Measurements from ENCODE around the gene DHPS. TPM values are rescaled to one million over a fixed set of nuclear protein-coding genes. Genes with fewer than 3 reads are reported as not detected.
"Not testable (repeated sequence)": the region's sequence is repeated elsewhere in the genome, so short reads cannot be mapped to it uniquely, and the experiment has no call there.

Gene DHPS
- 10 to 100 TPM; 45.5 to 51.3 TPM for polyA plus RNA-seq

DNA sequence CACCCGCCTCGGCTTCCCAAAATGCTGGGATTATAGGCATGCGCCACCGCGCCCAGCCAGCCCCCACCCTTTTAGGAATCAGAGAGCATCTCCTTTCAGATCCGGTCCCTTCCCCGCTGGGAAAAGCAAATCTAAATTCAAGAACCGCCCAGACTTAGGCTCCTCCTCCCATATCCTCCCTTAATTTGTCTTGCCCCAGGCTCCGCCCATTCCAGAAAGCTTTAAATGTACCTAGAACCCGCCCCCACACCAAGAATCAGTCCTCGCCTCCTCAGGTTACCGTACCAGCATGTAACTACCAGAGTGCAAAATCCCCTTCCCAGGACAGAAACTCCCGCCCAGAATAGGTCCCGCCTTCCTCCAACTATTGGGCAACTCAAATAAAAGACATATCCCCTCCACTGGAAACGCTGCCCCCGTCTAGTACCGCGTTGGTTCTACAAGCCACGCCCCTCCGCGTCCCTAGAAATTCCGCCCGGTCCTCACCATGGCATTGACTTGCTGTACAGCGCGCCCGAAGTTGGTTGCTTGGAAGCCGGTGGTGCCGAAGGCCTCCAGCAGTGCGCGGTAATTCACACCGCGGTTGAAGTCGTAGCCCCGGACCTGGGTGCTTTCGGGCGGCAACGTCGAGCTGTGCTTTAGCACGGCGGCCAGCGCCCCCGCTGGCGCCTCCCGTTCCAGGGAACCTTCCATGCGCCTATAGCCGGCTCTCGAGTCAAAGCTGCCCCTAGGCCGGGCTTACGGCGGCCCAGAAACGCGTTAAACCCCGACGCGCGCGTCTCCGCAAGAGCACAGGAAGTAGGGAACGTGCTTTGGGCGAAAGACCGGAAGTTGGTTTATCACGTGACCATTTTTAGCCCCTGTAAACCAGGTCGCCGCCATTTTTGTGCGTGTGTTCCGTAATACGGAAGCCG is at the start of gene DHPS:
DHPS (minus strand) TSS at position 807 of the 914 bp plus-strand sequence; CDS start at position 693, 114 bp downstream.
- Histone ChIP-seq H3K27ac (ENCODE audit: low read depth in 2 of 2, low read length in 1 of 2) (peak within 1 kb of the TSS; percentile 99 to 100), H3K9me3 (ENCODE audit: control insufficient read depth in 2 of 2, insufficient read depth in 1 of 2, low read depth in 1 of 2, low read length in 1 of 2) (no peaks in the 10 kb centered on the region), H3K27me3 (ENCODE audit: control insufficient read depth in 1 of 2, insufficient read depth in 2 of 2, low read length in 2 of 2) (no peaks in the 10 kb centered on the region), H3K36me3 (ENCODE audit: control insufficient read depth in 2 of 2, insufficient read depth in 2 of 2, low read length in 1 of 2) (peaks cover 11 to 20% of the 10 kb centered on the region in 2 donors), H3K4me3 (ENCODE audit: low read depth in 1 of 2, low read length in 2 of 2) (peak within 1 kb of the TSS; percentile 87 to 92), H3K4me1 (ENCODE audit: control insufficient read depth in 2 of 2, insufficient read depth in 2 of 2, low read length in 1 of 2) (peaks cover 0 to 5% of the 10 kb centered on the region in 2 donors)
- WGBS, 2 donors, result 0% methylated on average over 68 of the region's 68 CpGs

- Histone ChIP-seq H3K36me3 (ENCODE audit: control insufficient read depth in 2 of 2, insufficient read depth in 2 of 2, low read length in 1 of 2) (peaks cover 8 to 28% of the 10 kb centered on the region in 2 donors), H3K4me1 (ENCODE audit: control insufficient read depth in 2 of 2, insufficient read depth in 2 of 2, low read length in 1 of 2) (peaks cover 2 to 8% of the 10 kb centered on the region in 2 donors), H3K27ac (ENCODE audit: low read depth in 2 of 2, low read length in 1 of 2) (no peak overlapping the region), H3K27me3 (ENCODE audit: control insufficient read depth in 1 of 2, insufficient read depth in 2 of 2, low read length in 2 of 2) (no peaks in the 10 kb centered on the region), H3K9me3 (ENCODE audit: control insufficient read depth in 2 of 2, insufficient read depth in 1 of 2, low read depth in 1 of 2, low read length in 1 of 2) (no peaks in the 10 kb centered on the region), H3K4me3 (ENCODE audit: low read depth in 1 of 2, low read length in 2 of 2) (no peak overlapping the region)
- WGBS, 2 donors, result 90 to 93% methylated on average over 24 of the region's 24 CpGs
Measured at GRCh38 chr19:12731337-12731736, 49.7 kb upstream of the DHPS start.

- Histone ChIP-seq H3K27me3 (ENCODE audit: control insufficient read depth in 1 of 2, insufficient read depth in 2 of 2, low read length in 2 of 2) (no peaks in the 10 kb centered on the region), H3K4me1 (ENCODE audit: control insufficient read depth in 2 of 2, insufficient read depth in 2 of 2, low read length in 1 of 2) (peaks cover 2 to 8% of the 10 kb centered on the region in 2 donors), H3K9me3 (ENCODE audit: control insufficient read depth in 2 of 2, insufficient read depth in 1 of 2, low read depth in 1 of 2, low read length in 1 of 2) (no peaks in the 10 kb centered on the region), H3K4me3 (ENCODE audit: low read depth in 1 of 2, low read length in 2 of 2) (no peak overlapping the region), H3K36me3 (ENCODE audit: control insufficient read depth in 2 of 2, insufficient read depth in 2 of 2, low read length in 1 of 2) (peaks cover 8 to 28% of the 10 kb centered on the region in 2 donors), H3K27ac (ENCODE audit: low read depth in 2 of 2, low read length in 1 of 2) (no peak overlapping the region)
- WGBS, 2 donors, result 73% methylated on average over 3 of the region's 3 CpGs
Measured at GRCh38 chr19:12730064-12730463, 48.4 kb upstream of the DHPS start.

- Histone ChIP-seq H3K27ac (ENCODE audit: low read depth in 2 of 2, low read length in 1 of 2) (no peak overlapping the region), H3K4me1 (ENCODE audit: control insufficient read depth in 2 of 2, insufficient read depth in 2 of 2, low read length in 1 of 2) (peaks cover 2 to 8% of the 10 kb centered on the region in 2 donors), H3K4me3 (ENCODE audit: low read depth in 1 of 2, low read length in 2 of 2) (no peak overlapping the region), H3K36me3 (ENCODE audit: control insufficient read depth in 2 of 2, insufficient read depth in 2 of 2, low read length in 1 of 2) (peaks cover 8 to 28% of the 10 kb centered on the region in 2 donors), H3K9me3 (ENCODE audit: control insufficient read depth in 2 of 2, insufficient read depth in 1 of 2, low read depth in 1 of 2, low read length in 1 of 2) (no peaks in the 10 kb centered on the region), H3K27me3 (ENCODE audit: control insufficient read depth in 1 of 2, insufficient read depth in 2 of 2, low read length in 2 of 2) (no peaks in the 10 kb centered on the region)
- 90 to 94% methylated on average over 9 of the region's 9 CpGs for WGBS, 2 donors
Measured at GRCh38 chr19:12727745-12728433, 46.2 kb upstream of the DHPS start.

GRCh38 chr19:12726988-12727316 is 45.3 kb upstream of the DHPS start:
- no peaks in the 10 kb centered on the region for H3K27me3 ChIP-seq (ENCODE audit: control insufficient read depth in 1 of 2, insufficient read depth in 2 of 2, low read length in 2 of 2)
- no peak overlapping the region for H3K4me3 ChIP-seq (ENCODE audit: low read depth in 1 of 2, low read length in 2 of 2)
- peaks cover 2 to 4% of the 10 kb centered on the region in 2 donors for H3K4me1 ChIP-seq (ENCODE audit: control insufficient read depth in 2 of 2, insufficient read depth in 2 of 2, low read length in 1 of 2)
- 83 to 91% methylated on average over 2 of the region's 2 CpGs for WGBS, 2 donors
- no peaks in the 10 kb centered on the region for H3K9me3 ChIP-seq (ENCODE audit: control insufficient read depth in 2 of 2, insufficient read depth in 1 of 2, low read depth in 1 of 2, low read length in 1 of 2)
- no peak overlapping the region for H3K27ac ChIP-seq (ENCODE audit: low read depth in 2 of 2, low read length in 1 of 2)
- H3K36me3 ChIP-seq (ENCODE audit: control insufficient read depth in 2 of 2, insufficient read depth in 2 of 2, low read length in 1 of 2), result peaks cover 8 to 28% of the 10 kb centered on the region in 2 donors

GRCh38 chr19:12725612-12726011 is 43.9 kb upstream of the DHPS start:
- not testable (repeated sequence) for H3K4me3 ChIP-seq (ENCODE audit: low read depth in 1 of 2, low read length in 2 of 2); H3K27ac ChIP-seq (ENCODE audit: low read depth in 2 of 2, low read length in 1 of 2); H3K4me1 ChIP-seq (ENCODE audit: control insufficient read depth in 2 of 2, insufficient read depth in 2 of 2, low read length in 1 of 2); H3K27me3 ChIP-seq (ENCODE audit: control insufficient read depth in 1 of 2, insufficient read depth in 2 of 2, low read length in 2 of 2); H3K9me3 ChIP-seq (ENCODE audit: control insufficient read depth in 2 of 2, insufficient read depth in 1 of 2, low read depth in 1 of 2, low read length in 1 of 2)
- WGBS, 2 donors, result 94 to 95% methylated on average over 10 of the region's 10 CpGs
- H3K36me3 ChIP-seq (ENCODE audit: control insufficient read depth in 2 of 2, insufficient read depth in 2 of 2, low read length in 1 of 2), result peaks cover 4 to 19% of the 10 kb centered on the region in 2 donors

- Histone ChIP-seq H3K27ac (ENCODE audit: low read depth in 2 of 2, low read length in 1 of 2) (peak within 1 kb of the TSS; percentile 71 to 98), H3K36me3 (ENCODE audit: control insufficient read depth in 2 of 2, insufficient read depth in 2 of 2, low read length in 1 of 2) (peaks cover 0 to 11% of the 10 kb centered on the region in 2 donors), H3K4me3 (ENCODE audit: low read depth in 1 of 2, low read length in 2 of 2) (peak within 1 kb of the TSS; percentile 51 to 83), H3K27me3 (ENCODE audit: control insufficient read depth in 1 of 2, insufficient read depth in 2 of 2, low read length in 2 of 2) (no peaks in the 10 kb centered on the region), H3K9me3 (ENCODE audit: control insufficient read depth in 2 of 2, insufficient read depth in 1 of 2, low read depth in 1 of 2, low read length in 1 of 2) (no peaks in the 10 kb centered on the region), H3K4me1 (ENCODE audit: control insufficient read depth in 2 of 2, insufficient read depth in 2 of 2, low read length in 1 of 2) (peaks cover 0 to 6% of the 10 kb centered on the region in 2 donors)
- WGBS, 2 donors, result 3% methylated on average over 28 of the region's 28 CpGs
Measured at GRCh38 chr19:12723641-12724426, 42.2 kb upstream of the DHPS start, which contains the start of gene TNPO2. TNPO2 (minus strand) TSS chr19:12723932; CDS start chr19:12720977, 2,955 bp downstream.

DNA sequence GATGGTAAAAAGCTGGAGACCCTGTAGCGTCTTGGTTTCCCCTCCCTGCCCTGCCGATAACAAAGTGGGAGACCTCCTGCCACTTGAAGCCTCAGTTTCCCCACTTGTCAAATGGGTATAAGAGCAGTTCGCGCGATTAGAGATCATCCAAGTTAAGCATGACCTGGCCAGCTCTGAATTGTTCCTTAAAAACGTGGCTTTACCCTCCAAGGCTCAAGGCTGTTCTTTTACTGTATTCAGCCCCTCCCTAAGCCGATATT is 41.6 kb upstream of the DHPS start:
- peaks cover 0 to 8% of the 10 kb centered on the region in 2 donors for H3K4me1 ChIP-seq (ENCODE audit: control insufficient read depth in 2 of 2, insufficient read depth in 2 of 2, low read length in 1 of 2)
- H3K36me3 ChIP-seq (ENCODE audit: control insufficient read depth in 2 of 2, insufficient read depth in 2 of 2, low read length in 1 of 2), result peaks cover 0 to 12% of the 10 kb centered on the region in 2 donors
- no peaks in the 10 kb centered on the region for H3K27me3 ChIP-seq (ENCODE audit: control insufficient read depth in 1 of 2, insufficient read depth in 2 of 2, low read length in 2 of 2)
- H3K4me3 ChIP-seq (ENCODE audit: low read depth in 1 of 2, low read length in 2 of 2), result peak overlapping the region; percentile 51 to 83
- no peaks in the 10 kb centered on the region for H3K9me3 ChIP-seq (ENCODE audit: control insufficient read depth in 2 of 2, insufficient read depth in 1 of 2, low read depth in 1 of 2, low read length in 1 of 2)
- 0 to 1% methylated on average over 7 of the region's 7 CpGs for WGBS, 2 donors
- H3K27ac ChIP-seq (ENCODE audit: low read depth in 2 of 2, low read length in 1 of 2), result peak overlapping the region; percentile 71 to 98
